Measurements from ENCODE around the gene MLLT10. TPM values are rescaled to one million over a fixed set of nuclear protein-coding genes. Genes with fewer than 3 reads are reported as not detected.
A peak's percentile ranks its signal among the peaks of the same experiment; 100 is the strongest.

The MLLT10 gene
- total RNA-seq, 1 donor from 2014 or later = 39.0 TPM

GRCh38 chr10:21699575-21699974, 165.5 kb downstream of the MLLT10 start:
- H3K27me3 Mint-ChIP-seq (ENCODE audit: low read depth) = no peaks in the 10 kb centered on the region
- TF ChIP-seq, protein P1, sequence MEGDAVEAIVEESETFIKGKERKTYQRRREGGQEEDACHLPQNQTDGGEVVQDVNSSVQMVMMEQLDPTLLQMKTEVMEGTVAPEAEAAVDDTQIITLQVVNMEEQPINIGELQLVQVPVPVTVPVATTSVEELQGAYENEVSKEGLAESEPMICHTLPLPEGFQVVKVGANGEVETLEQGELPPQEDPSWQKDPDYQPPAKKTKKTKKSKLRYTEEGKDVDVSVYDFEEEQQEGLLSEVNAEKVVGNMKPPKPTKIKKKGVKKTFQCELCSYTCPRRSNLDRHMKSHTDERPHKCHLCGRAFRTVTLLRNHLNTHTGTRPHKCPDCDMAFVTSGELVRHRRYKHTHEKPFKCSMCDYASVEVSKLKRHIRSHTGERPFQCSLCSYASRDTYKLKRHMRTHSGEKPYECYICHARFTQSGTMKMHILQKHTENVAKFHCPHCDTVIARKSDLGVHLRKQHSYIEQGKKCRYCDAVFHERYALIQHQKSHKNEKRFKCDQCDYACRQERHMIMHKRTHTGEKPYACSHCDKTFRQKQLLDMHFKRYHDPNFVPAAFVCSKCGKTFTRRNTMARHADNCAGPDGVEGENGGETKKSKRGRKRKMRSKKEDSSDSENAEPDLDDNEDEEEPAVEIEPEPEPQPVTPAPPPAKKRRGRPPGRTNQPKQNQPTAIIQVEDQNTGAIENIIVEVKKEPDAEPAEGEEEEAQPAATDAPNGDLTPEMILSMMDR (IDR thresholded peaks at IDR 0.05) = no peak
- H3K4me3 Mint-ChIP-seq (ENCODE audit: unreplicated experiment) = no peak overlapping the region
- peaks cover 21% of the 10 kb centered on the region for H3K4me1 Mint-ChIP-seq (ENCODE audit: low read depth)
- H3K27ac Mint-ChIP-seq (ENCODE audit: unreplicated experiment) = no peak overlapping the region
- peaks cover 23% of the 10 kb centered on the region for H3K9me3 Mint-ChIP-seq (ENCODE audit: low read depth)
- H3K36me3 Mint-ChIP-seq (ENCODE audit: low read depth) = peaks cover 30% of the 10 kb centered on the region
- no peak for DNase-seq (ENCODE audit: low spot score)

DNA sequence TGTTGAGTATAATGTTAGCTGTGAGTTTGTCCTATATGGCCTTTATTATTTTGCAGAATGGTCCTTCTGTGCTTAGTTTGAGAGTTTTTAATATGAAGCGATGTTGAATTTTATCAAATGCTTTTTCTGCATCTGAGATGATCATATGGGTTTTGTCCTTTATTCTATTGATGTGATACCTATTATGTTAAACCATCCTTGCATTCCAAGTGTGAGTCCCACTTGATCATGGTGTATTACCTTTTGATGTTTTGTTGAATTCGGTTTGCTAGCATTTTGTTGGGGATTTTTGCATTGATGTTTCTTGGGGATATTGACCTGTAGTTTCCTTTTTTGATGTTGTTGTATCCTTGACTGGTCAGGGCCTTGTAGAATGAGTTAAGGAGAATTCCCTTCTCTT, 166.4 kb downstream of the MLLT10 start:
- no peak for DNase-seq (ENCODE audit: low spot score)
- H3K36me3 Mint-ChIP-seq (ENCODE audit: low read depth) = peaks cover 30% of the 10 kb centered on the region
- TF ChIP-seq, protein P1 (IDR thresholded peaks at IDR 0.05) = no peak
- H3K4me3 Mint-ChIP-seq (ENCODE audit: unreplicated experiment) = no peak overlapping the region
- peaks cover 17% of the 10 kb centered on the region for H3K4me1 Mint-ChIP-seq (ENCODE audit: low read depth)
- H3K27ac Mint-ChIP-seq (ENCODE audit: unreplicated experiment) = no peak overlapping the region
- no peaks in the 10 kb centered on the region for H3K27me3 Mint-ChIP-seq (ENCODE audit: low read depth)
- peaks cover 23% of the 10 kb centered on the region for H3K9me3 Mint-ChIP-seq (ENCODE audit: low read depth)

- no peak for DNase-seq (ENCODE audit: low spot score)
- peak overlapping the region; percentile 60 for H3K27ac Mint-ChIP-seq (ENCODE audit: unreplicated experiment)
- TF ChIP-seq, protein P1 (IDR thresholded peaks at IDR 0.05) = no peak
- H3K4me3 Mint-ChIP-seq (ENCODE audit: unreplicated experiment) = no peak overlapping the region
- peaks cover 30% of the 10 kb centered on the region for H3K36me3 Mint-ChIP-seq (ENCODE audit: low read depth)
- no peaks in the 10 kb centered on the region for H3K27me3 Mint-ChIP-seq (ENCODE audit: low read depth)
- H3K4me1 Mint-ChIP-seq (ENCODE audit: low read depth) = peaks cover 8% of the 10 kb centered on the region
- H3K9me3 Mint-ChIP-seq (ENCODE audit: low read depth) = peaks cover 23% of the 10 kb centered on the region
Observed at GRCh38 chr10:21702633-21703111, 168.6 kb downstream of the MLLT10 start.

DNA sequence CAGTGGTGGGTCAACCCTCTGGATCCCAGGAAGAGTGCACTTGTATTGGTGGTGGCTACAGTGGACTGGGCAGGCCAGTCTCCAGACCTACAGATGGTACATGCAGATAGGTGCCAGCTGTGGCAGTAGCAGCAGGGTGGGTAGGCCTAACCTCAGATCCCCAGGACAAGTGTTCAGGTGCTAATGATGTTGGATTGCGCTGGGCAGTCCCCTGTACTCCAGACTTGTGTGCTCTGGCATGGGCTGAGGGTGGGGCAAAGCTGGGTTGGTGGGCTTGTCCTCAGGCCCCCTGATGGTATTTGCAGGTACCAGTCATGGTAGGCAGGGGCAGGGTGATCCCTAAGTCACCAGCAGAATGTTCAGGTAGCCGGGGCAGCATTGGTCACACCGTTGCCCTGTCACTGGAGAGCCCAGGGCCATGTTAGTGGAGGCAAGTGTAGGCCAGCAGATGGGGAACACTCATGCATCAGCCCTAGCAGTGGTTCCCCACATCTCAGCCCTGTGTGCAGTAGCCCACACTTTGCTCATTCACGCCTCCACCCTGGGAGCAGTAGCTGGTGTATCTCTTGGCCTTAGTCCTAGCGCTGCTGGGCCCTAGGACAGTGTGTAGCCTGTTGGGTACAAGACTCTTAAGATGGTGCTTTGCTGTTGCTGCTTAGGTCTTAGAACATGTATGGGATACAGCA, 171.3 kb downstream of the MLLT10 start:
- peaks cover 2% of the 10 kb centered on the region for H3K4me1 Mint-ChIP-seq (ENCODE audit: low read depth)
- H3K27me3 Mint-ChIP-seq (ENCODE audit: low read depth) = no peaks in the 10 kb centered on the region
- no peak for DNase-seq (ENCODE audit: low spot score)
- no peak overlapping the region for H3K4me3 Mint-ChIP-seq (ENCODE audit: unreplicated experiment)
- TF ChIP-seq, protein P1 (IDR thresholded peaks at IDR 0.05) = no peak
- no peak overlapping the region for H3K27ac Mint-ChIP-seq (ENCODE audit: unreplicated experiment)
- peaks cover 21% of the 10 kb centered on the region for H3K36me3 Mint-ChIP-seq (ENCODE audit: low read depth)
- H3K9me3 Mint-ChIP-seq (ENCODE audit: low read depth) = peaks cover 10% of the 10 kb centered on the region

- no peak overlapping the region for H3K27ac Mint-ChIP-seq (ENCODE audit: unreplicated experiment)
- no peaks in the 10 kb centered on the region for H3K27me3 Mint-ChIP-seq (ENCODE audit: low read depth)
- DNase-seq (ENCODE audit: low spot score) = no peak
- H3K4me1 Mint-ChIP-seq (ENCODE audit: low read depth) = peaks cover 2% of the 10 kb centered on the region
- H3K36me3 Mint-ChIP-seq (ENCODE audit: low read depth) = peaks cover 15% of the 10 kb centered on the region
- H3K9me3 Mint-ChIP-seq (ENCODE audit: low read depth) = peaks cover 5% of the 10 kb centered on the region
- no peak overlapping the region for H3K4me3 Mint-ChIP-seq (ENCODE audit: unreplicated experiment)
- TF ChIP-seq, protein P1 (IDR thresholded peaks at IDR 0.05) = no peak
Observed at GRCh38 chr10:21705828-21706176, 171.8 kb downstream of the MLLT10 start.
